Measurements from ENCODE around the gene PEAR1. TPM values are rescaled to one million over a fixed set of nuclear protein-coding genes. Genes with fewer than 3 reads are reported as not detected.

Gene PEAR1
- polyA plus RNA-seq, 1 experiment = 14.9 TPM

GRCh38 chr1:156904187-156904959 lies 10.9 kb downstream of the PEAR1 start:
- DNase-seq (ENCODE audit: low read depth, low spot score) = no peak
- POLR2A ChIA-PET = no interaction called here
- no peak overlapping the region for H3K27ac ChIP-seq (ENCODE audit: low read depth, low read length)
- peaks cover 9% of the 10 kb centered on the region for H3K9me3 ChIP-seq (ENCODE audit: control insufficient read depth, insufficient read depth, low read length)
- no peaks in the 10 kb centered on the region for H3K27me3 ChIP-seq (ENCODE audit: control insufficient read depth, insufficient read depth, low read length)
- no peak overlapping the region for H3K4me3 ChIP-seq (ENCODE audit: low read depth, low read length)
- CTCF ChIA-PET = no interaction called here
- TF ChIP-seq CTCF (IDR thresholded peaks at IDR 0.05; ENCODE audit: low read depth, low read length) = no peak

- TF ChIP-seq CTCF (IDR thresholded peaks at IDR 0.05; ENCODE audit: low read depth, low read length) = no peak
- Histone ChIP-seq H3K9me3 (ENCODE audit: control insufficient read depth, insufficient read depth, low read length) (peaks cover 9% of the 10 kb centered on the region), H3K27ac (ENCODE audit: low read depth, low read length) (no peak overlapping the region), H3K27me3 (ENCODE audit: control insufficient read depth, insufficient read depth, low read length) (no peaks in the 10 kb centered on the region), H3K4me3 (ENCODE audit: low read depth, low read length) (no peak overlapping the region)
- CTCF ChIA-PET = no interaction called here
- no peak for DNase-seq (ENCODE audit: low read depth, low spot score)
- POLR2A ChIA-PET = no interaction called here
These were observed 11.7 kb downstream of the PEAR1 start for GRCh38 chr1:156905176-156905575.

- H3K27ac ChIP-seq (ENCODE audit: low read depth, low read length) = no peak overlapping the region
- CTCF ChIA-PET = no interaction called here
- no peak overlapping the region for H3K4me3 ChIP-seq (ENCODE audit: low read depth, low read length)
- H3K27me3 ChIP-seq (ENCODE audit: control insufficient read depth, insufficient read depth, low read length) = no peaks in the 10 kb centered on the region
- H3K9me3 ChIP-seq (ENCODE audit: control insufficient read depth, insufficient read depth, low read length) = peaks cover 9% of the 10 kb centered on the region
- DNase-seq (ENCODE audit: low read depth, low spot score) = no peak
- POLR2A ChIA-PET = no interaction called here
- no peak for TF ChIP-seq CTCF (IDR thresholded peaks at IDR 0.05; ENCODE audit: low read depth, low read length)
These were observed 12.1 kb downstream of the PEAR1 start for GRCh38 chr1:156905651-156906050.

- DNase-seq (ENCODE audit: low read depth, low spot score) = no peak
- TF ChIP-seq CTCF (IDR thresholded peaks at IDR 0.05; ENCODE audit: low read depth, low read length) = no peak
- H3K27ac ChIP-seq (ENCODE audit: low read depth, low read length) = no peak overlapping the region
- no peak overlapping the region for H3K4me3 ChIP-seq (ENCODE audit: low read depth, low read length)
- CTCF ChIA-PET = no interaction called here
- H3K9me3 ChIP-seq (ENCODE audit: control insufficient read depth, insufficient read depth, low read length) = peaks cover 9% of the 10 kb centered on the region
- no peaks in the 10 kb centered on the region for H3K27me3 ChIP-seq (ENCODE audit: control insufficient read depth, insufficient read depth, low read length)
- POLR2A ChIA-PET = no interaction called here
These were observed 12.8 kb downstream of the PEAR1 start for GRCh38 chr1:156906206-156906906.

- CTCF ChIA-PET = interaction anchor here (0.7 to 1.3 kb wide), 3 partner anchors 8 to 29 kb away, joined by 3 to 6 read pairs (median 4); no protein-coding TSS in a partner anchor
- POLR2A ChIA-PET = no interaction called here
- no peak overlapping the region for H3K4me3 ChIP-seq (ENCODE audit: low read depth, low read length)
- TF ChIP-seq CTCF (IDR thresholded peaks at IDR 0.05; ENCODE audit: low read depth, low read length) = no peak
- no peaks in the 10 kb centered on the region for H3K27me3 ChIP-seq (ENCODE audit: control insufficient read depth, insufficient read depth, low read length)
- H3K27ac ChIP-seq (ENCODE audit: low read depth, low read length) = no peak overlapping the region
- peaks cover 9% of the 10 kb centered on the region for H3K9me3 ChIP-seq (ENCODE audit: control insufficient read depth, insufficient read depth, low read length)
- DNase-seq (ENCODE audit: low read depth, low spot score) = no peak
These were observed 15.0 kb downstream of the PEAR1 start for GRCh38 chr1:156908541-156908940.

Measured in AG04450 (cell line).